Gastrocnemius medialis (tissue), 4 donors: ENCODE data around the gene HSFX2.

Source experiments
- POLR2A ChIP-seq, 2 donors: fragments of 450-650 bp; IDR thresholded peaks; one replicate each; pipeline ENCODE4 v1.6.1; 2017; ENCODE audit warnings: antibody characterized with exemption in 2 of 2, mild to moderate bottlenecking in 2 of 2, moderate library complexity in 2 of 2
- TF ChIP-seq, protein P1 (sequence below), 5 experiments: fragments of 450-650 bp in 3 of 5; fragments of 200-600 bp in 2 of 5; sonication (generic) in 2 of 5; IDR thresholded peaks in 4 of 5; conservative IDR thresholded peaks in 1 of 5; 1 replicate in 4 of 5; 2 replicates in 1 of 5; pipeline ENCODE4 v1.5.1; 2016 to 2019; ENCODE audit warnings: antibody characterized with exemption in 5 of 5, mild to moderate bottlenecking in 3 of 5, moderate library complexity in 3 of 5

GRCh38 chrX:149570668-149571067 is 24.4 kb downstream of the HSFX2 start:
- TF ChIP-seq, protein P1, sequence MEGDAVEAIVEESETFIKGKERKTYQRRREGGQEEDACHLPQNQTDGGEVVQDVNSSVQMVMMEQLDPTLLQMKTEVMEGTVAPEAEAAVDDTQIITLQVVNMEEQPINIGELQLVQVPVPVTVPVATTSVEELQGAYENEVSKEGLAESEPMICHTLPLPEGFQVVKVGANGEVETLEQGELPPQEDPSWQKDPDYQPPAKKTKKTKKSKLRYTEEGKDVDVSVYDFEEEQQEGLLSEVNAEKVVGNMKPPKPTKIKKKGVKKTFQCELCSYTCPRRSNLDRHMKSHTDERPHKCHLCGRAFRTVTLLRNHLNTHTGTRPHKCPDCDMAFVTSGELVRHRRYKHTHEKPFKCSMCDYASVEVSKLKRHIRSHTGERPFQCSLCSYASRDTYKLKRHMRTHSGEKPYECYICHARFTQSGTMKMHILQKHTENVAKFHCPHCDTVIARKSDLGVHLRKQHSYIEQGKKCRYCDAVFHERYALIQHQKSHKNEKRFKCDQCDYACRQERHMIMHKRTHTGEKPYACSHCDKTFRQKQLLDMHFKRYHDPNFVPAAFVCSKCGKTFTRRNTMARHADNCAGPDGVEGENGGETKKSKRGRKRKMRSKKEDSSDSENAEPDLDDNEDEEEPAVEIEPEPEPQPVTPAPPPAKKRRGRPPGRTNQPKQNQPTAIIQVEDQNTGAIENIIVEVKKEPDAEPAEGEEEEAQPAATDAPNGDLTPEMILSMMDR (IDR thresholded peaks at IDR 0.05 in 4 of 5, conservative IDR thresholded peaks at IDR 0.05 in 1 of 5): no peak
- TF ChIP-seq POLR2A (IDR thresholded peaks at IDR 0.05): no peak
